GM12865 (cell line): ENCODE data around the gene ZNF397.

ENCODE experiments used
- DNase-seq: peaks from one replicate; pipeline ENCODE4 v3.0.0; 2010; ENCODE audit warnings: low read depth
- H3K4me3 ChIP-seq: 2 replicates; pipeline ENCODE4 v1.5.1; 2011; ENCODE audit warnings: mild to moderate bottlenecking, low read depth, low read length, control low read depth
- TF ChIP-seq, protein P1 (sequence below): IDR thresholded peaks from 2 replicates; pipeline ENCODE4 v1.5.1; 2011; ENCODE audit warnings: low read length, control low read depth, low read depth, inconsistent platforms; ENCODE audit not compliant: insufficient read depth; ENCODE audit errors: missing control alignments

Gene ZNF397

DNA sequence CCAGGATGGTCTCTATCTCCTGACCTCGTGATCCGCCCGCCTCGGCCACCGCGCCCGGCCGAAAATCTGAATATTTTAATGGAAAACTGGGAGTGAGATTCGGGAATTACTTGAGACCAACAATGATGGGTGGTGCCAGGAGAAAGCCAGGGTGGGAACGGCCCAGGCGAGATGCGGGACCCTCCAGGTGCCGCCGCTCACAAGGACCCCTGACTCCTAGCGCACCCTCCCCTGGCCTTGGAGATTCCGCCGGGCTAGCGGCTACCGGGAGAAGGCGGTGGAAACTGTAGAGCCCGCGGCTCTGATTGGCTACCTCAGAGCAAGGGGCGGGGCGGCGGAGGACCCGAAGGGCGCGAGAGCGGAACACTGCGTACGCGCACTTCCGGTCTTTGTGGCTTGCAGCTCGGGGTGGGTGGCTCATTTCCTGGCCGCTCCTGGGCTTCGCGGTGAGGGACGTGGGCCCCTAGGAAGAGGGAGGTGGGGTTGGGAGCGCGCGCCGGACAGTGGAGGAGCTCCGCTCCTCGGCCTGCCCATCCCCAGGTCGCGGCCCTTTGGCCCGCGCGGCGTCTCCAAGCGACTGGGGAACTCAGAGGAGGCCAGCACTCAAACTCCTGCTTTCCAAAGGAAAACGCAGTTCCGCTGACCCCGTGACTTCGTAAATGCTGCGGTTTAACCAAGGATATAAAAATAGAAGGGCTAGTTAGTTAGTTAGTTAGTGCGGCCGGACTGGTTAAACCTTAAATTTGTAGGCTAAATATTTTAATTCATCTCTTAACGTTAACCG, at the start of gene ZNF397:
Gene ZNF397, plus strand, starts transcription at position 371 of the 784 bp plus-strand sequence. CDS start 1,437 bp downstream, outside the sequence.
- DNase-seq: peak; percentile 98
- TF ChIP-seq, protein P1, sequence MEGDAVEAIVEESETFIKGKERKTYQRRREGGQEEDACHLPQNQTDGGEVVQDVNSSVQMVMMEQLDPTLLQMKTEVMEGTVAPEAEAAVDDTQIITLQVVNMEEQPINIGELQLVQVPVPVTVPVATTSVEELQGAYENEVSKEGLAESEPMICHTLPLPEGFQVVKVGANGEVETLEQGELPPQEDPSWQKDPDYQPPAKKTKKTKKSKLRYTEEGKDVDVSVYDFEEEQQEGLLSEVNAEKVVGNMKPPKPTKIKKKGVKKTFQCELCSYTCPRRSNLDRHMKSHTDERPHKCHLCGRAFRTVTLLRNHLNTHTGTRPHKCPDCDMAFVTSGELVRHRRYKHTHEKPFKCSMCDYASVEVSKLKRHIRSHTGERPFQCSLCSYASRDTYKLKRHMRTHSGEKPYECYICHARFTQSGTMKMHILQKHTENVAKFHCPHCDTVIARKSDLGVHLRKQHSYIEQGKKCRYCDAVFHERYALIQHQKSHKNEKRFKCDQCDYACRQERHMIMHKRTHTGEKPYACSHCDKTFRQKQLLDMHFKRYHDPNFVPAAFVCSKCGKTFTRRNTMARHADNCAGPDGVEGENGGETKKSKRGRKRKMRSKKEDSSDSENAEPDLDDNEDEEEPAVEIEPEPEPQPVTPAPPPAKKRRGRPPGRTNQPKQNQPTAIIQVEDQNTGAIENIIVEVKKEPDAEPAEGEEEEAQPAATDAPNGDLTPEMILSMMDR: no peak

DNA sequence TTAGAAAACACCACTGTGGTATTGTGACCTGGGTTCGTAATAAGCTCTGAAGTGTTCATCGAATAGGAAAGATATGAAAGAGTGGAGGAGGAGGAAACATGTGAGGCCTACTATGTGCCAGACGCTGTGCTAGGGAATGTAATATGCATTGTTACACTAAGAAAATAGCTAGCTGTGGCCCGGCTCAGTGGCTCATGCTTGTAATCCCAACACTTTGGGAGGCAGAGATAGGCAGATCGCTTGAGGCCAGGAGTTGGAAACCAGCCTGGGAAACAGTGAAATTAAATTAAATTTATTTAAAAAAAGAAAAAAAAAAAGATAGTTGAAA, 49.2 kb upstream of the ZNF397 start:
- DNase-seq: no peak
- TF ChIP-seq, protein P1: no peak
- H3K4me3 ChIP-seq: no peak overlapping the region

More for the DNA sequence above, at the start of gene ZNF397:
- H3K4me3 ChIP-seq: peak within 1 kb of the TSS; percentile 94

DNA sequence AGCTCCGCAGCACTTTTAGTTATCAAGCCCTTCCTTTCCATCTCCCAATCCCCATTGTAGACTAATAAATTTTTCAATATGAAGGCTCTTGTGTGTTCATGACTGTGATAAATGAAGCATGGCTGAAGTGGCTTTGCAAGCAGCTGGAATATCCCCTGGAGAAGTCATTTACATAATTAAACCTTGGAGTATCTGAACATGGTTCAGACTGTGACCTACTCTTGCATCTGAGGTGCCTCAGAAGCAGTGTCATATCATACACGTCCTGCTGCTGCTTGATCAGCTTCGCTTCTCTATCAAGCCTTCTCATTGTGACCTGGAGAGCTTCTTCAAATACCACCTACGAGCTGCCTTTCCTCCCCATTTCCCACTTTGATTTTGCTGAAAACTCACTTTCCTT, 48.4 kb upstream of the ZNF397 start:
- DNase-seq: no peak
- TF ChIP-seq, protein P1: no peak

DNA sequence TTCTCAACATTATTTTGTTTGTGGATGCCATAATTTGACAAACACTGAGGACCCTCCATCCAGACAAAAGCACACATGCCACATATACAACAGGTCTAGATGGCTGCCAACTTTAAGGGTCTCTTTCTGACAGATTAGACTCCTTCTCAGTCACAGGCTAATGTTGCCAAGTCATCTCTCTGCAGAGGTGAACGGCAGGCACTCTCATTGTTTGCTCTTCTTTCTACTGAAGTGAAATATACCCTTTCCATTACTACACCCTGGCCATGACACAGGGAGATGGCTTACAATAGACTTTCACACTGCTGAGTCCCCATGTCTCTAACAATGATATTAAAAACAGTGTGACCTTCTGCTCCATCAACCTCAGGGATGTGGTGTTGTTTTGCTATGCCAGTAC, 47.5 kb upstream of the ZNF397 start:
- H3K4me3 ChIP-seq: no peak overlapping the region
- TF ChIP-seq, protein P1: no peak
- no peak for DNase-seq

More for the DNA sequence above, 48.4 kb upstream of the ZNF397 start:
- no peak overlapping the region for H3K4me3 ChIP-seq

DNA sequence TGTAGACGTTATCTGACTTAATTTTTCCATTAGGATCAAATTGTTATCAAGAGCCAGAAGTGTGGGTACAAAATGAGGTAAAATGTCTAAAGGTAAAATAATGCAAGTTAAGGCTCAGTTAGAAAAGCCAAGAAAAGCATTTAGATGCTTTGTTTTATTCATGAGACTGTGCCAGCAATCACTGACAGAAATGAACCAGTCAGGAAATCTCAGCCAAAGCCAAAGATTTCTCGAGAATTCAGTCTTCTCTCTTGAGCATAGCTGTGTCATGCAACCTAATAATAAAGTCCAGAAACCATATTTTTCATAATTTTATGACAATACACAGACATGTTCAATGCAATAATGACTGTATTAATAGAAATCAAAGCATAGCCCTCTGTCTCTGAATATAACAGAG, 43.5 kb upstream of the ZNF397 start:
- TF ChIP-seq, protein P1: no peak

DNA sequence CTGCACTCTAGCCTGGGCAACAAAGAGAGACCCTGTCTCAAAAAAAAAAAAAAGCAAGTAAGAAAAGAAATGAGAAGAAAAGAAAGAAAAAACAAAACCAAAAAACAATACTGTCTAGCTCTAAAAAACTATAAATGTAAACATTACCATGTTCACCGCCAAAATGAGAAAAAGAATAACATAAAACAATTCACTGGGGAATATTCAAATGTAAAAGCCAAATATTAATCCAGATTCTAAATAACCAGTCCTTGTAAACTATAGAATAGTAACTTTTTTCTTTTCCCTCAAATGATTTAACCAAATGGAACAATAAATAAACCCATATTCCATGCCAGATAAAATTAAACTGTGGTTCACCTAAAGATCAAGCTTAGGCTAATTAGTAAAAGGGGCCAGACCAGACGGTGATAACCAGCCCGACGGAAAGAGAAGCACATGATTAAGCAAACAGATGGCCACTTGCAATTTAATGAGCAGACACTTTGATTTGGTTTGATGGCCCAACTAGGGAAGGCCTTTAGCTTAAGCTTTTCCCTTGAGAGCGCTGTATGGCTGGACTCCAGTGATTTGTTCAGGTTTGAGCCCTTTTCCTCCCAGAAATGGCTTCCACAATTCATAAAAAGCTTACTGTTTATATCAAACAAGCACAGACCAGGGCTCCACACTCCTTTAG, 39.4 kb upstream of the ZNF397 start:
- DNase-seq: no peak

More for the DNA sequence above, 43.5 kb upstream of the ZNF397 start:
- DNase-seq: no peak
- H3K4me3 ChIP-seq: no peak overlapping the region

More for the DNA sequence above, 39.4 kb upstream of the ZNF397 start:
- H3K4me3 ChIP-seq: no peak overlapping the region
- TF ChIP-seq, protein P1: no peak
